Measurements from ENCODE around the gene TNFRSF11A.

TNFRSF11A gene

GRCh38 chr18:62331581-62332356, 6.7 kb downstream of the TNFRSF11A start:
- Mint-ChIP-seq H3K4me1 (ENCODE audit: low read depth) (peaks cover 45% of the 10 kb centered on the region), H3K27ac (peak overlapping the region; percentile 80)

GRCh38 chr18:62332431-62332830, 7.3 kb downstream of the TNFRSF11A start:
- peaks cover 41% of the 10 kb centered on the region for H3K4me1 Mint-ChIP-seq (ENCODE audit: low read depth)
- no peaks in the 10 kb centered on the region for H3K9me3 Mint-ChIP-seq
- no peaks in the 10 kb centered on the region for H3K27me3 Mint-ChIP-seq (ENCODE audit: low read depth)
- H3K27ac Mint-ChIP-seq, result no peak overlapping the region
- H3K36me3 Mint-ChIP-seq (ENCODE audit: low read depth), result peaks cover 14% of the 10 kb centered on the region
- no peak overlapping the region for H3K4me3 Mint-ChIP-seq

More at GRCh38 chr18:62331581-62332356, 6.7 kb downstream of the TNFRSF11A start:
- peaks cover 13% of the 10 kb centered on the region for H3K36me3 Mint-ChIP-seq (ENCODE audit: low read depth)
- no peaks in the 10 kb centered on the region for H3K9me3 Mint-ChIP-seq
- no peak overlapping the region for H3K4me3 Mint-ChIP-seq
- H3K27me3 Mint-ChIP-seq (ENCODE audit: low read depth), result no peaks in the 10 kb centered on the region

GRCh38 chr18:62332964-62333695, 8.0 kb downstream of the TNFRSF11A start:
- Mint-ChIP-seq H3K27ac (no peak overlapping the region), H3K4me1 (ENCODE audit: low read depth) (peaks cover 41% of the 10 kb centered on the region), H3K27me3 (ENCODE audit: low read depth) (no peaks in the 10 kb centered on the region), H3K36me3 (ENCODE audit: low read depth) (peaks cover 15% of the 10 kb centered on the region), H3K9me3 (no peaks in the 10 kb centered on the region), H3K4me3 (no peak overlapping the region)

- peaks cover 42% of the 10 kb centered on the region for H3K4me1 Mint-ChIP-seq (ENCODE audit: low read depth)
- H3K36me3 Mint-ChIP-seq (ENCODE audit: low read depth), result peaks cover 15% of the 10 kb centered on the region
- no peak overlapping the region for H3K4me3 Mint-ChIP-seq
- H3K27me3 Mint-ChIP-seq (ENCODE audit: low read depth), result no peaks in the 10 kb centered on the region
- no peak overlapping the region for H3K27ac Mint-ChIP-seq
- no peaks in the 10 kb centered on the region for H3K9me3 Mint-ChIP-seq
Observed at GRCh38 chr18:62334120-62334519, 9.0 kb downstream of the TNFRSF11A start.

- H3K27me3 Mint-ChIP-seq (ENCODE audit: low read depth), result no peaks in the 10 kb centered on the region
- H3K27ac Mint-ChIP-seq, result no peak overlapping the region
Observed at GRCh38 chr18:62335494-62335893, 10.4 kb downstream of the TNFRSF11A start.

GRCh38 chr18:62336618-62337017, 11.5 kb downstream of the TNFRSF11A start:
- H3K27me3 Mint-ChIP-seq (ENCODE audit: low read depth), result no peaks in the 10 kb centered on the region
- H3K9me3 Mint-ChIP-seq, result no peaks in the 10 kb centered on the region
- H3K36me3 Mint-ChIP-seq (ENCODE audit: low read depth), result peaks cover 20% of the 10 kb centered on the region
- H3K27ac Mint-ChIP-seq, result no peak overlapping the region
- no peak overlapping the region for H3K4me3 Mint-ChIP-seq
- H3K4me1 Mint-ChIP-seq (ENCODE audit: low read depth), result peaks cover 31% of the 10 kb centered on the region

More at GRCh38 chr18:62335494-62335893, 10.4 kb downstream of the TNFRSF11A start:
- H3K4me1 Mint-ChIP-seq (ENCODE audit: low read depth), result peaks cover 36% of the 10 kb centered on the region
- H3K9me3 Mint-ChIP-seq, result no peaks in the 10 kb centered on the region
- no peak overlapping the region for H3K4me3 Mint-ChIP-seq
- H3K36me3 Mint-ChIP-seq (ENCODE audit: low read depth), result peaks cover 18% of the 10 kb centered on the region

- Mint-ChIP-seq H3K4me1 (ENCODE audit: low read depth) (peaks cover 25% of the 10 kb centered on the region), H3K36me3 (ENCODE audit: low read depth) (peaks cover 20% of the 10 kb centered on the region), H3K27ac (no peak overlapping the region), H3K27me3 (ENCODE audit: low read depth) (no peaks in the 10 kb centered on the region), H3K9me3 (no peaks in the 10 kb centered on the region), H3K4me3 (no peak overlapping the region)
Observed at GRCh38 chr18:62337336-62337735, 12.2 kb downstream of the TNFRSF11A start.

GRCh38 chr18:62338446-62339105, 13.5 kb downstream of the TNFRSF11A start:
- H3K27me3 Mint-ChIP-seq (ENCODE audit: low read depth), result no peaks in the 10 kb centered on the region
- peaks cover 16% of the 10 kb centered on the region for H3K36me3 Mint-ChIP-seq (ENCODE audit: low read depth)
- no peak overlapping the region for H3K27ac Mint-ChIP-seq
- H3K9me3 Mint-ChIP-seq, result no peaks in the 10 kb centered on the region
- H3K4me3 Mint-ChIP-seq, result no peak overlapping the region
- peaks cover 24% of the 10 kb centered on the region for H3K4me1 Mint-ChIP-seq (ENCODE audit: low read depth)

- Mint-ChIP-seq H3K9me3 (no peaks in the 10 kb centered on the region), H3K4me3 (peak overlapping the region; percentile 42), H3K27me3 (ENCODE audit: low read depth) (no peaks in the 10 kb centered on the region), H3K36me3 (ENCODE audit: low read depth) (peaks cover 16% of the 10 kb centered on the region), H3K4me1 (ENCODE audit: low read depth) (peaks cover 24% of the 10 kb centered on the region), H3K27ac (peak overlapping the region; percentile 83)
Observed at GRCh38 chr18:62339106-62339988, 14.2 kb downstream of the TNFRSF11A start.

- Mint-ChIP-seq H3K27me3 (ENCODE audit: low read depth) (no peaks in the 10 kb centered on the region), H3K9me3 (no peaks in the 10 kb centered on the region), H3K4me3 (no peak overlapping the region), H3K27ac (no peak overlapping the region), H3K4me1 (ENCODE audit: low read depth) (peaks cover 34% of the 10 kb centered on the region), H3K36me3 (ENCODE audit: low read depth) (peaks cover 16% of the 10 kb centered on the region)
Observed at GRCh38 chr18:62340996-62341395, 15.9 kb downstream of the TNFRSF11A start.

- Mint-ChIP-seq H3K4me1 (ENCODE audit: low read depth) (peaks cover 39% of the 10 kb centered on the region), H3K36me3 (ENCODE audit: low read depth) (peaks cover 16% of the 10 kb centered on the region), H3K4me3 (no peak overlapping the region), H3K27ac (no peak overlapping the region), H3K27me3 (ENCODE audit: low read depth) (no peaks in the 10 kb centered on the region), H3K9me3 (no peaks in the 10 kb centered on the region)
Observed at GRCh38 chr18:62341473-62341872, 16.4 kb downstream of the TNFRSF11A start.

- no peaks in the 10 kb centered on the region for H3K27me3 Mint-ChIP-seq (ENCODE audit: low read depth)
- no peak overlapping the region for H3K4me3 Mint-ChIP-seq
- H3K36me3 Mint-ChIP-seq (ENCODE audit: low read depth), result peaks cover 10% of the 10 kb centered on the region
- no peaks in the 10 kb centered on the region for H3K9me3 Mint-ChIP-seq
- H3K4me1 Mint-ChIP-seq (ENCODE audit: low read depth), result peaks cover 43% of the 10 kb centered on the region
- H3K27ac Mint-ChIP-seq, result no peak overlapping the region
Observed at GRCh38 chr18:62342884-62343283, 17.8 kb downstream of the TNFRSF11A start.

GRCh38 chr18:62343316-62343715, 18.2 kb downstream of the TNFRSF11A start:
- H3K9me3 Mint-ChIP-seq, result no peaks in the 10 kb centered on the region
- no peak overlapping the region for H3K4me3 Mint-ChIP-seq
- H3K4me1 Mint-ChIP-seq (ENCODE audit: low read depth), result peaks cover 43% of the 10 kb centered on the region
- no peak overlapping the region for H3K27ac Mint-ChIP-seq
- H3K36me3 Mint-ChIP-seq (ENCODE audit: low read depth), result peaks cover 10% of the 10 kb centered on the region
- no peaks in the 10 kb centered on the region for H3K27me3 Mint-ChIP-seq (ENCODE audit: low read depth)

GRCh38 chr18:62345909-62346308, 20.8 kb downstream of the TNFRSF11A start:
- Mint-ChIP-seq H3K4me1 (ENCODE audit: low read depth) (peaks cover 36% of the 10 kb centered on the region), H3K27me3 (ENCODE audit: low read depth) (no peaks in the 10 kb centered on the region), H3K9me3 (no peaks in the 10 kb centered on the region), H3K36me3 (ENCODE audit: low read depth) (peaks cover 9% of the 10 kb centered on the region), H3K4me3 (no peak overlapping the region), H3K27ac (no peak overlapping the region)
